Mucosa of descending colon (tissue), 3 donors: ENCODE data around the gene STMND1. TPM values are rescaled to one million over a fixed set of nuclear protein-coding genes. Genes with fewer than 3 reads are reported as not detected.
A peak's percentile ranks its signal among the peaks of the same experiment; 100 is the strongest.

Experiments used
- ATAC-seq: fragments of 200-7000 bp; cut with Tn5 transposase; one replicate; pipeline ENCODE4 v1.9.1; 2020; ENCODE audit warnings: mild to moderate bottlenecking, moderate library complexity
- DNase-seq, 3 donors: peaks; one replicate each; pipeline ENCODE4 v3.0.0-alpha.2; 2020
- H3K36me3 ChIP-seq: fragments of 200-600 bp; one replicate; pipeline ENCODE4 v1.8.0; 2021; ENCODE audit warnings: low read depth, mild to moderate bottlenecking
- H3K4me1 ChIP-seq: fragments of 200-600 bp; one replicate; pipeline ENCODE4 v1.8.0; 2021; ENCODE audit warnings: low read depth, mild to moderate bottlenecking
- H3K4me3 ChIP-seq: fragments of 200-600 bp; one replicate; pipeline ENCODE4 v1.8.0; 2021; ENCODE audit warnings: mild to moderate bottlenecking
- H3K9me3 ChIP-seq: fragments of 200-600 bp; one replicate; pipeline ENCODE4 v1.8.0; 2021; ENCODE audit warnings: mild to moderate bottlenecking
- CTCF ChIP-seq: fragments of 200-600 bp; IDR thresholded peaks from one replicate; pipeline ENCODE4 v1.8.0; 2022; ENCODE audit warnings: antibody characterized with exemption, mild to moderate bottlenecking
- intact Hi-C, 2 donors: fragments of 100-400 bp; cut with DNase I in 1 of 2; cut with micrococcal nuclease in 1 of 2; formaldehyde crosslinking; loops; one replicate each; pipeline versions ENCODE4 v1.11.0 to v1.11.1; 2022; cut with DNase I, micrococcal nuclease
- long read RNA-seq, 2 donors: library from polyadenylated mRNA; unstranded; transcript quantifications; one replicate each; pipeline ENCODE4 v2.0.0, GENCODE V29; 2019 to 2021
- total RNA-seq, 3 donors: library from RNA; stranded (reverse); fragmentation: NEBNext Ultra II Directional in 2 of 3; extraction: Animal tissue kit (Norgen Biotek cat#: 25700) in 2 of 3; gene quantifications; one replicate each; pipeline versions ENCODE4 v1.2.1 to v1.2.4, GENCODE V29; 2021 to 2023
- donor health status: DM: no; HTN: no; CAD: no; lungs with moderate emphysema.
- donor health status: DM: no; HTN: no; CAD: no.
- donor health status: DM: no; HTN: yes; CAD: no.

STMND1 gene
- 1 to 10 TPM in 1 of 3 donors, under 1 TPM in 2; 0.47 to 1.9 (median 0.53) TPM for total RNA-seq
- long read RNA-seq, donor 1, result 0 reads
- long read RNA-seq, donor 2, partial matches to known transcripts, result 1 of 1 reads
- long read RNA-seq, donor 2, other reads (novel, unspliced or antisense), result 0 of 1 reads

- ATAC-seq, result peak; percentile 89
- Histone ChIP-seq H3K36me3 (no peaks in the 10 kb centered on the region), H3K4me1 (peaks cover 6% of the 10 kb centered on the region), H3K9me3 (no peaks in the 10 kb centered on the region), H3K4me3 (no peak within 1 kb of the TSS)
- intact Hi-C loops, result no loop called here
- peak; percentile 65 to 85 (median 83) for DNase-seq
- no peak for TF ChIP-seq CTCF
Observed at GRCh38 chr6:17101422-17102257, at the start of gene STMND1. Gene STMND1, plus strand, starts transcription at chr6:17102050. Its CDS starts 208 bp downstream, at chr6:17102258.

GRCh38 chr6:17054647-17055046 lies 47.2 kb upstream of the STMND1 start:
- DNase-seq (no peak), ATAC-seq (no peak)
- Histone ChIP-seq H3K4me3 (no peak overlapping the region), H3K36me3 (no peaks in the 10 kb centered on the region), H3K4me1 (no peaks in the 10 kb centered on the region), H3K9me3 (no peaks in the 10 kb centered on the region)
- intact Hi-C loops, result no loop called here
- TF ChIP-seq CTCF, result no peak

GRCh38 chr6:17057322-17057721 lies 44.5 kb upstream of the STMND1 start:
- DNase-seq, result no peak
- no peaks in the 10 kb centered on the region for H3K9me3 ChIP-seq
- H3K4me1 ChIP-seq, result no peaks in the 10 kb centered on the region
- intact Hi-C loops, result no loop called here
- TF ChIP-seq CTCF, result no peak
- no peaks in the 10 kb centered on the region for H3K36me3 ChIP-seq
- no peak for ATAC-seq
- H3K4me3 ChIP-seq, result no peak overlapping the region

- H3K36me3 ChIP-seq, result no peaks in the 10 kb centered on the region
- H3K9me3 ChIP-seq, result no peaks in the 10 kb centered on the region
- H3K4me3 ChIP-seq, result no peak overlapping the region
- no peak for ATAC-seq
- no peak for TF ChIP-seq CTCF
- H3K4me1 ChIP-seq, result no peaks in the 10 kb centered on the region
- DNase-seq, result no peak
- intact Hi-C loops, result no loop called here
Observed at GRCh38 chr6:17058550-17058949, 43.3 kb upstream of the STMND1 start.

GRCh38 chr6:17059022-17059421 lies 42.8 kb upstream of the STMND1 start:
- intact Hi-C loops, result no loop called here
- no peak overlapping the region for H3K4me3 ChIP-seq
- no peak for TF ChIP-seq CTCF
- ATAC-seq (no peak), DNase-seq (no peak)
- no peaks in the 10 kb centered on the region for H3K36me3 ChIP-seq
- H3K9me3 ChIP-seq, result no peaks in the 10 kb centered on the region
- H3K4me1 ChIP-seq, result no peaks in the 10 kb centered on the region
